Panc1 (cell line): Measurements from ENCODE around the gene TACC2.

Experiments used
- CTCF ChIP-seq: fragments of 450-650 bp; IDR thresholded peaks from 2 replicates; pipeline ENCODE4 v1.5.1; 2017; ENCODE audit warnings: mild to moderate bottlenecking
- REST ChIP-seq, 2 experiments: IDR thresholded peaks; 2 replicates each; pipeline ENCODE4 v1.6.1; 2011 to 2012; ENCODE audit warnings: low read depth in 2 of 2, control low read depth in 1 of 2, low read length in 1 of 2, mild to moderate bottlenecking in 1 of 2, moderate library complexity in 1 of 2; ENCODE audit not compliant: insufficient read depth in 1 of 2

GRCh38 chr10:122113161-122113944, 124.4 kb downstream of the TACC2 start:
- TF ChIP-seq CTCF = peak; percentile 60; the same call in 1 of the 2 replicates
- TF ChIP-seq REST (IDR thresholded peaks at IDR 0.05; ENCODE audit: insufficient read depth in 1 of 2, low read depth in 2 of 2, low read length in 1 of 2) = no peak
